Uterus (tissue), 2 donors: ENCODE measurements around the gene EPHB3.

Experiments used
- CTCF ChIP-seq, 4 experiments: fragments of 200-600 bp in 2 of 4; fragments of 450-650 bp in 2 of 4; sonication (generic) in 2 of 4; IDR thresholded peaks; one replicate each; pipeline ENCODE4 v1.5.1; 2016 to 2019; ENCODE audit warnings: antibody characterized with exemption in 4 of 4, mild to moderate bottlenecking in 2 of 4, moderate library complexity in 1 of 4
- POLR2A ChIP-seq, 2 donors: fragments of 450-650 bp; IDR thresholded peaks; one replicate each; pipeline ENCODE4 v1.6.1; 2016; ENCODE audit warnings: antibody characterized with exemption in 2 of 2, mild to moderate bottlenecking in 1 of 2, moderate library complexity in 1 of 2

- TF ChIP-seq POLR2A (IDR thresholded peaks at IDR 0.05), result no peak
- TF ChIP-seq CTCF (IDR thresholded peaks at IDR 0.05), result no peak
These were observed 69.4 kb downstream of the EPHB3 start for GRCh38 chr3:184630861-184631471.
